Loucy (cell line): ENCODE data around the gene ACAN.

Source experiments
- H2AFZ ChIP-seq: fragments of 200-600 bp; sonication (generic); 2 replicates; pipeline ENCODE4 v1.6.0; 2016; ENCODE audit warnings: antibody characterized with exemption, mild to moderate bottlenecking, low read length, moderate library complexity
- H3F3A ChIP-seq: fragments of 200-600 bp; 2 replicates; pipeline ENCODE4 v1.6.0; 2016; ENCODE audit warnings: antibody characterized with exemption, low read depth, mild to moderate bottlenecking
- H3K27me3 ChIP-seq: fragments of 200-600 bp; sonication (generic); 2 replicates; pipeline ENCODE4 v1.6.1; 2014; ENCODE audit warnings: low read length, mild to moderate bottlenecking; ENCODE audit not compliant: insufficient read depth, poor library complexity, severe bottlenecking
- H3K36me3 ChIP-seq: fragments of 200-600 bp; sonication (generic); 2 replicates; pipeline ENCODE4 v1.6.1; 2016; ENCODE audit warnings: low read length; ENCODE audit not compliant: insufficient read depth
- H3K4me1 ChIP-seq: fragments of 200-600 bp; sonication (generic); 2 replicates; pipeline ENCODE4 v1.5.1; 2014; ENCODE audit warnings: low read length, mild to moderate bottlenecking; ENCODE audit not compliant: insufficient read depth, poor library complexity, severe bottlenecking
- H3K4me2 ChIP-seq: fragments of 200-600 bp; sonication (generic); 2 replicates; pipeline ENCODE4 v1.6.0; 2014; ENCODE audit warnings: antibody characterized with exemption, low read length, low read depth, mild to moderate bottlenecking; ENCODE audit not compliant: poor library complexity, severe bottlenecking
- H3K4me3 ChIP-seq: fragments of 200-600 bp; sonication (generic); 2 replicates; pipeline ENCODE4 v1.5.1; 2014; ENCODE audit warnings: low read length, mild to moderate bottlenecking, mixed read lengths; ENCODE audit not compliant: poor library complexity, severe bottlenecking
- H3K79me2 ChIP-seq: fragments of 200-600 bp; sonication (generic); 2 replicates; pipeline ENCODE4 v1.6.1; 2014; ENCODE audit warnings: low read length; ENCODE audit not compliant: insufficient read depth
- H3K9ac ChIP-seq: fragments of 200-600 bp; sonication (generic); 2 replicates; pipeline ENCODE4 v1.6.0; 2014; ENCODE audit warnings: mild to moderate bottlenecking, low read depth, low read length, moderate library complexity; ENCODE audit not compliant: poor library complexity, severe bottlenecking
- H3K9me2 ChIP-seq: fragments of 200-600 bp; sonication (generic); replicated peaks from 2 replicates; pipeline ENCODE4 v1.6.1; 2016; ENCODE audit warnings: low read depth, low read length, mixed read lengths
- H3K9me3 ChIP-seq: fragments of 200-600 bp; sonication (generic); 2 replicates; pipeline ENCODE4 v1.6.1; 2014; ENCODE audit warnings: mild to moderate bottlenecking, antibody characterized with exemption, low read length, low read depth; ENCODE audit not compliant: insufficient read depth
- H4K20me1 ChIP-seq: fragments of 200-600 bp; sonication (generic); 2 replicates; pipeline ENCODE4 v1.6.0; 2014; ENCODE audit warnings: antibody characterized with exemption, low read length, mild to moderate bottlenecking; ENCODE audit not compliant: insufficient read depth, poor library complexity, severe bottlenecking
- CTCF ChIP-seq: fragments of 200-600 bp; sonication (generic); conservative IDR thresholded peaks from 2 replicates; pipeline ENCODE4 v1.5.1; 2014; ENCODE audit warnings: mild to moderate bottlenecking, antibody characterized with exemption, low read length
- EZH2phosphoT487 ChIP-seq: fragments of 200-600 bp; IDR thresholded peaks from 2 replicates; pipeline ENCODE4 v1.6.1; 2018; ENCODE audit warnings: antibody characterized with exemption, mild to moderate bottlenecking, moderate library complexity, borderline replicate concordance

ACAN gene

DNA sequence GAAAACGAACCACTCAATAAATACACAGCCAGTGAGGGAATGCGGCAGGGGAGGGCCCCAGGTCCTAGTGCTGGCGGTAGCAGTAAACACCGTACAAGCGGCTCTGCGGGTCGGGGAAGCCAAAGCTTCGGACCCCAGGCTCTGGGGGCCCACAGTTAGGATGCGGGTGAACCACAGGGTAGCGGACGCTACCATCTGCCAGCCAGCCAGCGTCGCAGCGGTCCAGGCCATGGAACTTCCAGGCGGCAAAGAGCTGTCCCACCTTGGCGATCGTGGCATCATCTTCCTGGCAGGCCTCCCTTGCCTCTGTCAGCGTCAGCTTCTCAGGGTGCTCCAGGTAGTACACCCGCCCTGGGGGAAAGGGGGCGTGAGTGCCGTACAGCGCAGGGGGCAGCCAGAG is 74.7 kb downstream of the ACAN start:
- H3K79me2 ChIP-seq, result no peaks in the 10 kb centered on the region
- no peak overlapping the region for H3K9ac ChIP-seq
- H4K20me1 ChIP-seq, result no peaks in the 10 kb centered on the region
- no peaks in the 10 kb centered on the region for H3K9me3 ChIP-seq
- no peaks in the 10 kb centered on the region for H3K4me1 ChIP-seq
- no peaks in the 10 kb centered on the region for H3F3A ChIP-seq
- H3K27me3 ChIP-seq, result no peaks in the 10 kb centered on the region
- H2AFZ ChIP-seq, result no peak overlapping the region
- no peak for TF ChIP-seq CTCF
- no peak for TF ChIP-seq EZH2phosphoT487
- no peaks in the 10 kb centered on the region for H3K9me2 ChIP-seq
- H3K36me3 ChIP-seq, result no peaks in the 10 kb centered on the region
- H3K4me2 ChIP-seq, result no peak overlapping the region
- H3K4me3 ChIP-seq, result no peak overlapping the region

DNA sequence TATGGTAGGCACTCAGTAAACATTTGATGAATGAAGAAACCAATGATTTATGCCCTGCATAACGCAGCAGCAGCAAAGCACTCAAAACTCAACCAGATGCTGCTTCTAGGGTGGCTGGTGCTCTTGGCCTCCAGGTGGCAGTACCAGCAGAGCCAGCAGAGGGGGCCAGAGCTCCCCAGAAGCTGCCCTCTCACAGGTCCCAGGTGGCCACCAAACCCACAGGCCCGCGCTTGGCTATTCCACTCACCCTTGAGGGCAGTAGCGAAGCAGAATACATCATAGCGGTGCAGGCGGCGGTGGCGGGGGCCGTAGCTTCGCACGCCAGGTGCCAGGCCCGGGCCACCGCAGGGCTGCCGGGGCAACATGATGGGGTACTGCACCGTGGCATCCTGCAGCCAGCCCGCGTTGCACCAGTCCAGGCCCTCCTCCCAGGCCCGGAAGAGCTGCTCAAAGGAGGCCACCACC is 75.5 kb downstream of the ACAN start:
- no peaks in the 10 kb centered on the region for H3K36me3 ChIP-seq

GRCh38 chr15:88880944-88881740 is 77.9 kb downstream of the ACAN start:
- Histone ChIP-seq H4K20me1 (no peaks in the 10 kb centered on the region), H3K36me3 (no peaks in the 10 kb centered on the region), H3K79me2 (no peaks in the 10 kb centered on the region), H3K4me3 (no peak overlapping the region), H3K4me1 (no peaks in the 10 kb centered on the region), H3K4me2 (no peak overlapping the region), H3K9ac (no peak overlapping the region), H2AFZ (no peak overlapping the region), H3K9me3 (no peaks in the 10 kb centered on the region), H3F3A (no peaks in the 10 kb centered on the region), H3K9me2 (no peaks in the 10 kb centered on the region), H3K27me3 (no peaks in the 10 kb centered on the region)
- TF ChIP-seq CTCF, result no peak
- TF ChIP-seq EZH2phosphoT487, result no peak

More for the DNA sequence above, 75.5 kb downstream of the ACAN start:
- H2AFZ ChIP-seq, result no peak overlapping the region
- H3K27me3 ChIP-seq, result no peaks in the 10 kb centered on the region
- H3K79me2 ChIP-seq, result no peaks in the 10 kb centered on the region
- no peak overlapping the region for H3K9ac ChIP-seq
- H3F3A ChIP-seq, result no peaks in the 10 kb centered on the region
- no peaks in the 10 kb centered on the region for H3K9me3 ChIP-seq
- H3K4me3 ChIP-seq, result no peak overlapping the region
- no peak overlapping the region for H3K4me2 ChIP-seq
- H4K20me1 ChIP-seq, result no peaks in the 10 kb centered on the region
- no peaks in the 10 kb centered on the region for H3K9me2 ChIP-seq
- TF ChIP-seq CTCF (peak; percentile 86), EZH2phosphoT487 (no peak)
- no peaks in the 10 kb centered on the region for H3K4me1 ChIP-seq
